GM10266 (cell line): ENCODE results near the gene CD3G.
A peak's percentile ranks its signal among the peaks of the same experiment; 100 is the strongest.

Experiments used
- DNase-seq: peaks from one replicate; pipeline ENCODE4 v3.0.0; 2012; ENCODE audit errors: extremely low spot score
- TF ChIP-seq, protein P1 (sequence below): IDR thresholded peaks from 2 replicates; pipeline ENCODE4 v1.5.1; 2012; ENCODE audit warnings: mild to moderate bottlenecking, low read depth; ENCODE audit not compliant: control insufficient read depth, insufficient read depth; ENCODE audit errors: missing control alignments

Gene CD3G

DNA sequence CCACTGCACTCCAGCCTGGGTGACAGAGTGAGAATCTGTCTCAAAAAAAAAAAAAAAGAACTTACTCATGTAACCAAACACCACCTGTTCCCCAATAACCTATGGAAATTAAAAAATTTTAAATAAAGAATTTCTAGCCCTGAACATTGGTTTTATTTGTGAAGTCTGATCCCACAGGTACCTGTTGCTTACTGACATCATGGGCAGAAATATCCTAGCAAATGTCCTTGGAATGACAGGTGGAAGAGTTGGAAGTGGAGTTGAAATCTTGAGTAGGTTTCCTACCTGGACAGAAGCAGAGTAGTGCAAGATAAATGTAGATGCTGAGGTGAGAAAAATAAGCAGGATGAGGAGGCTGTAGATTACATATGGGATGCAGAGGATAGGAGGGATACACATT, 18.9 kb upstream of the CD3G start:
- no peak for DNase-seq
- TF ChIP-seq, protein P1, sequence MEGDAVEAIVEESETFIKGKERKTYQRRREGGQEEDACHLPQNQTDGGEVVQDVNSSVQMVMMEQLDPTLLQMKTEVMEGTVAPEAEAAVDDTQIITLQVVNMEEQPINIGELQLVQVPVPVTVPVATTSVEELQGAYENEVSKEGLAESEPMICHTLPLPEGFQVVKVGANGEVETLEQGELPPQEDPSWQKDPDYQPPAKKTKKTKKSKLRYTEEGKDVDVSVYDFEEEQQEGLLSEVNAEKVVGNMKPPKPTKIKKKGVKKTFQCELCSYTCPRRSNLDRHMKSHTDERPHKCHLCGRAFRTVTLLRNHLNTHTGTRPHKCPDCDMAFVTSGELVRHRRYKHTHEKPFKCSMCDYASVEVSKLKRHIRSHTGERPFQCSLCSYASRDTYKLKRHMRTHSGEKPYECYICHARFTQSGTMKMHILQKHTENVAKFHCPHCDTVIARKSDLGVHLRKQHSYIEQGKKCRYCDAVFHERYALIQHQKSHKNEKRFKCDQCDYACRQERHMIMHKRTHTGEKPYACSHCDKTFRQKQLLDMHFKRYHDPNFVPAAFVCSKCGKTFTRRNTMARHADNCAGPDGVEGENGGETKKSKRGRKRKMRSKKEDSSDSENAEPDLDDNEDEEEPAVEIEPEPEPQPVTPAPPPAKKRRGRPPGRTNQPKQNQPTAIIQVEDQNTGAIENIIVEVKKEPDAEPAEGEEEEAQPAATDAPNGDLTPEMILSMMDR, result no peak

DNA sequence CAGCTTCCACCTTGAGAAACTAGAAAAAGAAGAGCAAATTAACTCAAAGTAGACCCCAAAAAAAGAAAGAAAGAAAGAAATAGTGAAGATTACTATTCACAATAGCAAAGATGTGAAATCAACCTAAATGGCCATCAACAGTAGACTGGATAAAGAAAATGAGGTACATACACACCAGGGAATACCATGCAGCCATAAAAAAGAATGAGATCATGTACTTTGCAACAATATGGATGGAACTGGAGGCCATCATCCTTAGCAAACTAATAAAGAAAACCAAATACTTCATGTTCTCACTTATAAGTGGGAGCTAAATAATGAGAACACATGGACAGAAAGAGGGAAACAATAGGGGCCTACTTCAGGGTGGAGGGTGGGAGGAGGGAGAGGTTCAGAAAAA, 15.4 kb upstream of the CD3G start:
- DNase-seq, result no peak
- TF ChIP-seq, protein P1, result no peak

DNA sequence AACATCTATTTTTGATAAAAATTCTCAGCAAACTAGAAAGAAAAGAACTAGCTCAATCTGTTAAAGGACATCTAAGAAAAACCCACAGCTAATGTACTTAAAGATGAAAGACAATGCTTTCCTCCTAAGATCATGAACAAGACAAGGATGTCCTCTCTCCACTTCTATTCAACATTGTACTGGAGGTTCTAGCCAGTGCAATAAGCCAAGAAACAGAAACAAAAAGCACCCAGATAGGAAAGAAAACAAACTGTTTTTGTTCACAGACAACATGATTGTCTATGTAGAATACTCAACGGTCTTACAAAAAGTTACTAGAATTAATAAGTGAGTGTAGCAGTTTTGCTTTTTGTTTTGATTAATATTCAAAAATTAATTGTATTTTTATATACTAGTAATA, 9.4 kb upstream of the CD3G start:
- no peak for DNase-seq
- TF ChIP-seq, protein P1, result no peak

DNA sequence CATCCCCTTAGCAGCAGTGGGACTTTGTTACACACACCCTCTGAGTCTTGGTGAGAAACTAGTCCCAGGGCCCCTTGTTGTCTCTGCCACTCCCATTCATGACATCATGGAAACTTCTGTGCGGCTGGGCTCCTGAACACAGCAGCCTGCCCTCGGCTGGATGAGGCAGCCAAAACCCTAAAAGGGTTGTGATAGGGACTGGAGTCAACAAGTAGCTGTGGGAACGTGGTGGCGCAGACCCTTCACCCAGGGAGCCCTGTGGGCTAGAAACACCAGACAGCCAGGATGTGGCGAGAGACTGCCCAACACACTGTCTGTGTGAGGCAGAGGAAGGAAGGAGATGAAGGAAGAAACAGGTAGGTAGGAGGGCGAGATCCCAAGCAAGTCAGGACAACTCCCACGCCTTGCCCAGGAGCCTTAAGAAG, 5.5 kb upstream of the CD3G start:
- DNase-seq, result peak; percentile 59
- TF ChIP-seq, protein P1, result no peak

DNA sequence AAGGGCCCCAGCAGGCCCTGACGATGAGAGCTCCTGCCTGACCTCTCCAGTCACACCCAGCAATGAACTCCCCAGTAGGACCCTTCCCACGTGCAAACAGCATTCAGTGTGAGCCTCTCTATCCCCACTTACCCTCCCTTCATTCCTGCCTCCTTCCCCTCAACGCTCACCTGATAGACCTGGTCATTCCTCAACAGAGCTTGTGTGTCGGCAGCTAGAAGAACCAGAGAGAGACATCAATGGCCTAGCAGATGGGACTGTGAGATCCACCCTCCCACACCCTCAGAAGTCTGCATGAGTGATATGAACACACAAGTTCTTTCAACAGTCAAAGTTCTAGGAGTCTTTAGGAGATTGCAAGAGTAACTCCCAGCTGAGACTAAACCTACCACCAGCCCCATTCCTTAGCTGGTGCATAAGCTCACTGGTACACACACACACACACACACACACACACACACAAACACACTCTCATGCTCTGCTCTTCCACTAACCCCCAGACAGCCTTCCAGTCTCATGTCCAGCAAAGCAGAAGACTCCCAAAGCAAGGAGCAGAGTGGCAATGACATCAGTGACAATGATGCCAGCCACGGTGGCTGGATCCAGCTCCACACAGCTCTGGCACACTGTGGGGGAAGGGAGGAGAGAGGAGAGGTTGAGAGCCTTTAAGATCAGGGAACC, 4.7 kb upstream of the CD3G start:
- no peak for DNase-seq
- TF ChIP-seq, protein P1, result no peak

DNA sequence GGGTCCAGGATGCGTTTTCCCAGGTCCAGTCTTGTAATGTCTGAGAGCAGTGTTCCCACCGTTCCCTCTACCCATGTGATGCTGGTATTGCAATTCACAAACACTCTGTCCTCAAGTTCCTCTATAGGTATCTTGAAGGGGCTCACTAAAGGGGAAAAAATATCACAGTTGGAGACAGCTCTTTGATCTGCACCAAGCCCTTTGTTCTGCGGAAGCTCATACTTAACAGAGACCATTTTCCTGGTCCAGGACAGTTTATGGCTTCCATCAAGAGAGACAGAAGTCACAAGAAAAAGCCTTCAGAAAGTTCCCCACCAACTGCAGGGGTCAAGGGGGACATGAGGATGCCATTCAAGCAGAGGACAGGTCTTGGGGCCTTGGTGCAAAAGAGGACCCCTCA, 3.7 kb upstream of the CD3G start:
- TF ChIP-seq, protein P1, result no peak
- no peak for DNase-seq

DNA sequence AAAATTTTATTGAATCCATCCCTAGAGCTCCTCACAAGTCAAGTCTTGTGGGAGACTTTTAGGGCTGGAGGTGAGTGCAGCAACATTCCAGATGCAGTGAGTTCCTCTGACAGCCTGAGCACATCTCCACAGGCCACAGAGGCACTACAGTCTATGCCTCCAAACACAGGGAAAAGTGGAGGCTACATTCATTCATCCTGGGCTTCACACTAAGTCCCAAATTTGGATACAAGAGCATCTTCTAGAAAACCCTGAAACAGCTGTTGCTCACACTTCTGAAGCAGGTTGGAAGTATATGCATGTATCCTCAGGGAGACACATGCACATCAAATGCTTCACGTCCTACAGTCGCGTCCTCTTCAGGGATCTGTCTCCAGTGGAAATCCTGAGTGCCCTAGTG, 2.9 kb upstream of the CD3G start:
- DNase-seq, result no peak

More for the DNA sequence above, 2.9 kb upstream of the CD3G start:
- TF ChIP-seq, protein P1, result no peak
